Sigmoid colon (tissue), 7 donors: Measurements from ENCODE around the gene CTAG2. TPM values are rescaled to one million over a fixed set of nuclear protein-coding genes. Genes with fewer than 3 reads are reported as not detected.
"Not testable (repeated sequence)": the region's sequence is repeated elsewhere in the genome, so short reads cannot be mapped to it uniquely, and the experiment has no call there.

Source experiments
- DNase-seq: peaks from one replicate; pipeline ENCODE4 v3.0.0-alpha.2; 2019
- H3K27ac ChIP-seq, 4 donors: fragments of 200-600 bp; sonication (generic); one replicate each; pipeline ENCODE4 v1.5.1; 2016 to 2019; ENCODE audit warnings: mild to moderate bottlenecking in 1 of 4
- H3K27me3 ChIP-seq, 3 donors: fragments of 200-600 bp; sonication (generic); one replicate each; pipeline ENCODE4 v1.5.1; 2019; ENCODE audit warnings: mild to moderate bottlenecking in 1 of 3
- H3K36me3 ChIP-seq, 4 donors: fragments of 200-600 bp; sonication (generic); one replicate each; pipeline ENCODE4 v1.5.1; 2016 to 2019
- H3K4me1 ChIP-seq, 4 donors: fragments of 200-600 bp; sonication (generic); one replicate each; pipeline ENCODE4 v1.5.1; 2017 to 2019
- H3K4me3 ChIP-seq, 4 donors: fragments of 200-600 bp; sonication (generic); one replicate each; pipeline ENCODE4 v1.5.1; 2017 to 2019; ENCODE audit warnings: mild to moderate bottlenecking in 2 of 4, moderate library complexity in 1 of 4
- H3K9me3 ChIP-seq, 4 donors: fragments of 200-600 bp in 3 of 4; sonication (generic) in 3 of 4; one replicate each; pipeline versions ENCODE4 v1.5.1 to v1.6.1; 2013 to 2019
- EP300 ChIP-seq, 4 donors: sonication (generic); formaldehyde crosslinking; IDR thresholded peaks; one replicate each; pipeline ENCODE4 v1.6.1; 2017; ENCODE audit warnings: antibody characterized with exemption in 4 of 4
- POLR2A ChIP-seq, 2 donors: fragments of 450-650 bp; IDR thresholded peaks; one replicate each; pipeline ENCODE4 v1.6.1; 2016; ENCODE audit warnings: antibody characterized with exemption in 2 of 2, mild to moderate bottlenecking in 2 of 2, moderate library complexity in 2 of 2
- POLR2AphosphoS5 ChIP-seq, 4 donors: sonication (generic); formaldehyde crosslinking; IDR thresholded peaks; one replicate each; pipeline ENCODE4 v1.6.1; 2017; ENCODE audit warnings: antibody characterized with exemption in 4 of 4
- WGBS, 2 donors: extraction: QIAGEN DNeasy Blood & Tissue Kit; methylation state at CpG; one replicate each; pipeline ENCODE4 v1.1.7; 2013; 5-methylcytosine and 5-hydroxymethylcytosine counted together
- intact Hi-C: fragments of 100-400 bp; cut with DNase I; formaldehyde crosslinking; loops from one replicate; pipeline ENCODE4 v1.15.1; 2023
- polyA plus RNA-seq, 3 donors: library from polyadenylated mRNA; stranded (reverse); fragments of 200-250 nt; gene quantifications; one replicate each; pipeline ENCODE4 v1.2.3, GENCODE V29; 2013
- total RNA-seq, 4 donors: library from RNA; depleted of rRNA; stranded (reverse); fragments of >200 nt; gene quantifications; one replicate each; pipeline ENCODE4 v1.1.0, GENCODE V29; 2016
- donor health status: healthy with polysubstance abuse.
- donor health status: Bipolar disorder and iron deficiency.
- donor health status: healthy.

The CTAG2 gene
- total and polyA plus RNA-seq, 7 donors = 3.0 TPM; not detected in 6

- 79 to 82% methylated on average over 15 of the region's 15 CpGs for WGBS, 2 donors
- no peaks in the 10 kb centered on the region for H3K4me1 ChIP-seq
- no peak overlapping the region for H3K4me3 ChIP-seq
- no peak for DNase-seq
- no peaks in the 10 kb centered on the region for H3K9me3 ChIP-seq
- intact Hi-C loops = no loop called here
- no peaks in the 10 kb centered on the region for H3K27me3 ChIP-seq
- TF ChIP-seq EP300 (IDR thresholded peaks at IDR 0.05) (no peak), POLR2A (IDR thresholded peaks at IDR 0.05) (no peak), POLR2AphosphoS5 (IDR thresholded peaks at IDR 0.05) (no peak)
- no peak overlapping the region for H3K27ac ChIP-seq
- no peaks in the 10 kb centered on the region for H3K36me3 ChIP-seq
Observed at GRCh38 chrX:154648931-154649330, 4.4 kb downstream of the CTAG2 start.

- H3K36me3 ChIP-seq, DNase-seq, H3K4me1 ChIP-seq, intact Hi-C loops, H3K4me3 ChIP-seq, H3K27ac ChIP-seq, H3K9me3 ChIP-seq, H3K27me3 ChIP-seq: not testable (repeated sequence)
- WGBS, 2 donors = no CpG with 5 or more reads among the region's 24 CpGs
Observed at GRCh38 chrX:154645745-154646378, 7.5 kb downstream of the CTAG2 start.

- H3K36me3 ChIP-seq, H3K27me3 ChIP-seq, H3K4me3 ChIP-seq, H3K27ac ChIP-seq, H3K4me1 ChIP-seq, intact Hi-C loops, H3K9me3 ChIP-seq, DNase-seq: not testable (repeated sequence)
- no CpG with 5 or more reads among the region's 31 CpGs for WGBS, 2 donors
Observed at GRCh38 chrX:154643708-154644107, 9.7 kb downstream of the CTAG2 start.

GRCh38 chrX:154641740-154642139 lies 11.6 kb downstream of the CTAG2 start:
- not testable (repeated sequence) for H3K27me3 ChIP-seq, H3K36me3 ChIP-seq

GRCh38 chrX:154633661-154634060 lies 19.7 kb downstream of the CTAG2 start:
- H3K4me3 ChIP-seq, DNase-seq, H3K36me3 ChIP-seq, H3K4me1 ChIP-seq, H3K9me3 ChIP-seq, intact Hi-C loops, H3K27me3 ChIP-seq, H3K27ac ChIP-seq: not testable (repeated sequence)
- no CpG with 5 or more reads among the region's 11 CpGs for WGBS, 2 donors

More at GRCh38 chrX:154641740-154642139, 11.6 kb downstream of the CTAG2 start:
- H3K4me3 ChIP-seq, H3K9me3 ChIP-seq, intact Hi-C loops, H3K4me1 ChIP-seq, DNase-seq, H3K27ac ChIP-seq: not testable (repeated sequence)
- WGBS, 2 donors = no CpG with 5 or more reads among the region's 10 CpGs

- H3K4me1 ChIP-seq, H3K27ac ChIP-seq, H3K4me3 ChIP-seq, H3K9me3 ChIP-seq, H3K27me3 ChIP-seq, intact Hi-C loops, DNase-seq, H3K36me3 ChIP-seq: not testable (repeated sequence)
- no CpG with 5 or more reads among the region's 11 CpGs for WGBS, 2 donors
Observed at GRCh38 chrX:154630949-154631348, 22.4 kb downstream of the CTAG2 start.

- DNase-seq, intact Hi-C loops, H3K4me1 ChIP-seq, H3K9me3 ChIP-seq, H3K4me3 ChIP-seq, H3K36me3 ChIP-seq, H3K27me3 ChIP-seq, H3K27ac ChIP-seq: not testable (repeated sequence)
- WGBS, 2 donors = no CpG with 5 or more reads among the region's 5 CpGs
Observed at GRCh38 chrX:154628960-154629359, 24.4 kb downstream of the CTAG2 start.

GRCh38 chrX:154620767-154621414 lies 32.5 kb downstream of the CTAG2 start:
- DNase-seq, H3K9me3 ChIP-seq, H3K36me3 ChIP-seq, H3K27ac ChIP-seq, intact Hi-C loops, H3K27me3 ChIP-seq, H3K4me3 ChIP-seq, H3K4me1 ChIP-seq: not testable (repeated sequence)
- WGBS, 2 donors = 13 to 33% methylated on average over 2 to 3 of the region's 11 CpGs

- H3K4me3 ChIP-seq, H3K36me3 ChIP-seq, H3K27ac ChIP-seq, H3K9me3 ChIP-seq, intact Hi-C loops, H3K4me1 ChIP-seq, H3K27me3 ChIP-seq, DNase-seq: not testable (repeated sequence)
- no CpG with 5 or more reads among the region's 28 CpGs for WGBS, 2 donors
Observed at GRCh38 chrX:154619182-154619581, 34.2 kb downstream of the CTAG2 start, which contains the start of gene CTAG1B. Gene CTAG1B (minus strand): TSS chrX:154619282. CDS start chrX:154619218, 64 bp downstream.

GRCh38 chrX:154613586-154613985 lies 39.8 kb downstream of the CTAG2 start:
- H3K27ac ChIP-seq, H3K4me1 ChIP-seq, H3K27me3 ChIP-seq, H3K9me3 ChIP-seq, H3K36me3 ChIP-seq, intact Hi-C loops, DNase-seq, H3K4me3 ChIP-seq: not testable (repeated sequence)
- 18 to 36% methylated on average over 5 of the region's 12 CpGs for WGBS, 2 donors

GRCh38 chrX:154611146-154611545 lies 42.2 kb downstream of the CTAG2 start:
- H3K9me3 ChIP-seq, H3K4me1 ChIP-seq, DNase-seq, H3K4me3 ChIP-seq, H3K27ac ChIP-seq, H3K27me3 ChIP-seq, intact Hi-C loops, H3K36me3 ChIP-seq: not testable (repeated sequence)
- WGBS, 2 donors = 94 to 95% methylated on average over 12 of the region's 12 CpGs

GRCh38 chrX:154608823-154609222 lies 44.6 kb downstream of the CTAG2 start:
- H3K27ac ChIP-seq, H3K4me3 ChIP-seq, DNase-seq, H3K9me3 ChIP-seq, intact Hi-C loops, H3K4me1 ChIP-seq, H3K27me3 ChIP-seq, H3K36me3 ChIP-seq: not testable (repeated sequence)
- WGBS, 2 donors = 77 to 81% methylated on average over 12 of the region's 12 CpGs

- DNase-seq, H3K27me3 ChIP-seq, H3K4me3 ChIP-seq, H3K36me3 ChIP-seq, H3K9me3 ChIP-seq, H3K27ac ChIP-seq, intact Hi-C loops, H3K4me1 ChIP-seq: not testable (repeated sequence)
- WGBS, 2 donors = 87 to 94% methylated on average over 11 of the region's 11 CpGs
Observed at GRCh38 chrX:154607976-154608375, 45.4 kb downstream of the CTAG2 start.
